Prostate gland (tissue), 2 donors: Measurements from ENCODE around the gene ALOX15. TPM values are rescaled to one million over a fixed set of nuclear protein-coding genes. Genes with fewer than 3 reads are reported as not detected.
"Not testable (repeated sequence)": the region's sequence is repeated elsewhere in the genome, so short reads cannot be mapped to it uniquely, and the experiment has no call there.

Experiments
- DNase-seq: peaks from one replicate; pipeline ENCODE4 v3.0.0-alpha.2; 2019; ENCODE audit warnings: low spot score
- H3K27ac ChIP-seq, 2 donors: fragments of 200-600 bp; sonication (generic); 2 replicates each; pipeline ENCODE4 v1.5.1; 2017 to 2019
- H3K27me3 ChIP-seq: fragments of 200-600 bp; sonication (generic); replicated peaks from 2 replicates; pipeline ENCODE4 v1.5.1; 2019; ENCODE audit not compliant: insufficient read depth
- H3K36me3 ChIP-seq, 2 donors: fragments of 200-600 bp; sonication (generic); 1 replicate in 1 of 2; 2 replicates in 1 of 2; pipeline versions ENCODE4 v1.5.1 to v1.8.1; 2017 to 2019
- H3K4me1 ChIP-seq: fragments of 200-600 bp; sonication (generic); replicated peaks from 2 replicates; pipeline ENCODE4 v1.5.1; 2019
- H3K4me3 ChIP-seq, 2 donors: fragments of 200-600 bp; sonication (generic); 2 replicates each; pipeline ENCODE4 v1.5.1; 2017 to 2019
- H3K9me3 ChIP-seq: fragments of 200-600 bp; sonication (generic); 2 replicates; pipeline ENCODE4 v1.5.1; 2017
- CTCF ChIP-seq, 4 experiments: fragments of 200-600 bp in 2 of 4; fragments of 450-650 bp in 2 of 4; sonication (generic) in 2 of 4; IDR thresholded peaks; 1 replicate in 3 of 4; 2 replicates in 1 of 4; pipeline ENCODE4 v1.5.1; 2016 to 2019; ENCODE audit warnings: antibody characterized with exemption in 4 of 4, mild to moderate bottlenecking in 2 of 4, moderate library complexity in 2 of 4
- POLR2A ChIP-seq: fragments of 450-650 bp; IDR thresholded peaks from one replicate; pipeline ENCODE4 v1.6.1; 2016; ENCODE audit warnings: antibody characterized with exemption, mild to moderate bottlenecking
- POLR2AphosphoS5 ChIP-seq: sonication (generic); formaldehyde crosslinking; IDR thresholded peaks from one replicate; pipeline ENCODE4 v1.6.1; 2017; ENCODE audit warnings: antibody characterized with exemption
- WGBS: methylation state at CpG from one replicate; pipeline ENCODE4 v1.1.5; 2018; 5-methylcytosine and 5-hydroxymethylcytosine counted together
- intact Hi-C: fragments of 100-400 bp; cut with DNase I; formaldehyde crosslinking; loops from one replicate; pipeline ENCODE4 v1.14.2; 2022
- total RNA-seq, 2 donors: library from RNA; depleted of rRNA; stranded (reverse); fragments of >200 nt; gene quantifications; one replicate each; pipeline ENCODE4 v1.1.0, GENCODE V29; 2016

The ALOX15 gene
- total RNA-seq, 2 donors from 2014 or later, result 0.41 to 0.97 TPM

DNA sequence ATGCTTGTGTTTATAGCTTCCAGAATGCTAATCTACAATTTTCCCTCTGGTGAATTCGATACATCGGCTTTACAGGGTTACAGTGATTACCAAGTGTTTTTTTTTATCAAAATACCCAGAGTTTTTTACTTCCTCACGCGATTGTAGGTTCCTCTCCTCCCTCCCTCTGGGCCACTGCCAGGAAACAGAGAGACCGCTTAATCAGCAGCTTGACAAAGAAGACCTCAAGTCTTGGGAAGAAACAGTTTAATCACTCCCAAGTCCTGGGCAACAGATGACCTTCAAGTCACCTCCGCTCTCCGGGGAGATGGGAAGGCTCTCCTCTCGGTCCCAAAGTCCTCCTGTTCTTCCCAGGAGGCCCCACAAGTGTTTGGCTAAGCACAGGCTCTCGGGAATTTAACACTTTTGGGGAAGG lies 33.7 kb downstream of the ALOX15 start:
- intact Hi-C loops, result no loop called here
- no peak for DNase-seq
- Histone ChIP-seq H3K27ac (peak overlapping the region in 1 of 2 donors; percentile 12), H3K9me3 (no peaks in the 10 kb centered on the region), H3K27me3 (no peaks in the 10 kb centered on the region), H3K4me3 (no peak overlapping the region), H3K36me3 (no peaks in the 10 kb centered on the region), H3K4me1 (no peaks in the 10 kb centered on the region)
- TF ChIP-seq POLR2A (no peak), POLR2AphosphoS5 (no peak), CTCF (IDR thresholded peaks at IDR 0.05) (no peak)
- WGBS, result 16% methylated on average over 9 of the region's 9 CpGs

DNA sequence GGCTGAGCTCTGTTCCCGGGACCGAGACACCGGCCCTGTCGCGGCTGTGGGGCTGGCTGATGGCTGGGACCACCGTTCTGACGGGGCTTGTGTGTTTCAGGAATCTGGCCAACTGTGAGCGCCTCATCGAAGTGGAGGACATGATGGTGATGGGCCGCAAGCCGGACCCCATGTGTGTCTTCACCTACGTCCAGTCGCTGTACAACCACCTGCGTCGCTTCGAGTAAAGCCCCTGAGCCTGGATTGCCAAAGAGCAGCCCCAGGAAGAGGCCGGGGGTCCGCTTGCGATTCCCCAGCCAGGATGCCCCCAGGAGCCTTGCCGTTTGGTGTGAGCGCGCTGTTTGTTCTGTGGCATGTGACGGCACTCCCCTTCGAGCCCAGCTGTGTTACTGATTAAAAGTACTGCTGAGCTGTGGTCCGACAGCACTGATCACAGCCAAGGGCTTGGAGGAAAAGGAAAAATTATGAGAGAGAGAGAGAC lies 34.2 kb downstream of the ALOX15 start:
- WGBS, result 71% methylated on average over 23 of the region's 25 CpGs
- Histone ChIP-seq H3K9me3 (no peaks in the 10 kb centered on the region), H3K4me3 (no peak overlapping the region), H3K27me3 (no peaks in the 10 kb centered on the region), H3K4me1 (no peaks in the 10 kb centered on the region), H3K36me3 (no peaks in the 10 kb centered on the region), H3K27ac (peak overlapping the region in 1 of 2 donors; percentile 12)
- intact Hi-C loops, result no loop called here
- no peak for TF ChIP-seq CTCF (IDR thresholded peaks at IDR 0.05)
- no peak for TF ChIP-seq POLR2AphosphoS5
- no peak for TF ChIP-seq POLR2A
- DNase-seq, result no peak

GRCh38 chr17:4605826-4606225 lies 35.7 kb downstream of the ALOX15 start:
- H3K27ac ChIP-seq, result no peak overlapping the region
- TF ChIP-seq POLR2AphosphoS5 (no peak), POLR2A (no peak), CTCF (IDR thresholded peaks at IDR 0.05) (no peak)
- no peaks in the 10 kb centered on the region for H3K4me1 ChIP-seq
- DNase-seq, result no peak
- WGBS, result 75% methylated on average over 12 of the region's 12 CpGs
- H3K4me3 ChIP-seq, result no peak overlapping the region
- intact Hi-C loops, result no loop called here
- no peaks in the 10 kb centered on the region for H3K9me3 ChIP-seq
- no peaks in the 10 kb centered on the region for H3K27me3 ChIP-seq
- no peaks in the 10 kb centered on the region for H3K36me3 ChIP-seq

GRCh38 chr17:4604736-4605135 lies 36.7 kb downstream of the ALOX15 start:
- H3K4me3 ChIP-seq, H3K27ac ChIP-seq, H3K27me3 ChIP-seq, DNase-seq, H3K4me1 ChIP-seq, intact Hi-C loops, H3K9me3 ChIP-seq, H3K36me3 ChIP-seq: not testable (repeated sequence)
- 85% methylated on average over 11 of the region's 11 CpGs for WGBS

DNA sequence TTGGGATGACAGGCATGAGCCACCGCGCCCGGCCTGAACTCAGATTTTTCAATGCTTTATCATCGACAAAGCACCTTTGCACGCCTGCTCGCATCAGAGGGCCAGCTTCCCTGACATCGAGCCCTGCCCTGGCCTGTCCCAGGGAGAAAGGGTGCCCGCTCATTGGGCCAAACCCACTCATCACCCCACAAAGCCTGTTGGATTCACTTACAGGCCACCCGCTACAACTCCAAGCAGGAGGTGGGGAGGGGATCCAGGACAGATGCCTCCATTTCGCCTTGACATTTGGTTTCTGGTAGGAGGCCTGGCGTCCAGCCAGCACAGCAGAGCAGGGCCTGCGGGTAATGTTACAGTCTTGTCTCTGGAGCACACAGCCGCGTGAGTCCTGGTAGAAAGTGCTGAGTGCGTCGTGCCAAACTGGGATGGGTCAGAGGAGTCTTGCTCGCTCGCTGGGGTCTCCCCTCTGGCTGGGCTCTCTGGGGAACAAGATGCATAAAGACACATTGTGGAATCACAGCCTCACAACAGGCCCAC lies 37.3 kb downstream of the ALOX15 start:
- Histone ChIP-seq H3K9me3 (no peaks in the 10 kb centered on the region), H3K4me1 (no peaks in the 10 kb centered on the region), H3K36me3 (no peaks in the 10 kb centered on the region), H3K4me3 (no peak overlapping the region), H3K27ac (no peak overlapping the region), H3K27me3 (no peaks in the 10 kb centered on the region)
- 46% methylated on average over 18 of the region's 18 CpGs for WGBS
- intact Hi-C loops, result no loop called here
- TF ChIP-seq POLR2A (no peak), CTCF (IDR thresholded peaks at IDR 0.05) (no peak), POLR2AphosphoS5 (no peak)
- DNase-seq, result no peak
